Measurements from ENCODE around the gene EXTL1. TPM values are rescaled to one million over a fixed set of nuclear protein-coding genes. Genes with fewer than 3 reads are reported as not detected.

The EXTL1 gene
- polyA plus RNA-seq, 1 donor (not counting 4 experiments of a cell fraction or from before 2014, with no cell fraction given): 0.13 TPM

- FAIRE-seq (peak; percentile 88), DNase-seq (ENCODE audit: low read depth, low spot score) (peak; percentile 93)
- peak within 1 kb of the TSS; percentile 75 for H3K27ac ChIP-seq (ENCODE audit: control insufficient read depth, insufficient read depth, low read length)
These were observed 23.5 kb upstream of the EXTL1 start, which contains the start of gene PAFAH2 for GRCh38 chr1:25997828-25998761. Gene PAFAH2 (minus strand): TSS chr1:25998063. CDS start chr1:25990816, 7,247 bp downstream.

GRCh38 chr1:25999041-25999800 lies 22.4 kb upstream of the EXTL1 start:
- peaks cover 15% of the 10 kb centered on the region for H3K4me1 ChIP-seq (ENCODE audit: control insufficient read depth, extremely low read depth, insufficient read depth, low read length)
- dilution Hi-C loops (cut with MboI; ENCODE audit: extremely low pct_ligation_motif_present, low sequenced_read_pairs): loop anchor here (25.0 kb wide), 1 partner anchor 112 kb away; the partner anchor contains the start of gene PAQR7
- DNase-seq (ENCODE audit: low read depth, low spot score): no peak
- no peaks in the 10 kb centered on the region for H3K27me3 ChIP-seq (ENCODE audit: control insufficient read depth, extremely low read depth, insufficient read depth, low read length)
- no peaks in the 10 kb centered on the region for H4K20me1 ChIP-seq (ENCODE audit: control insufficient read depth, extremely low read depth, insufficient read depth, low read length)
- peaks cover 7% of the 10 kb centered on the region for H3K79me2 ChIP-seq (ENCODE audit: control insufficient read depth, insufficient read depth, low read length)
- H3K27ac ChIP-seq (ENCODE audit: control insufficient read depth, insufficient read depth, low read length): no peak overlapping the region
- FAIRE-seq: no peak
- no peak overlapping the region for H3K4me2 ChIP-seq (ENCODE audit: control insufficient read depth, extremely low read depth, insufficient read depth, low read depth, low read length)
- TF ChIP-seq EZH2 (IDR thresholded peaks at IDR 0.05; ENCODE audit: low read length) (no peak), CTCF (optimal IDR thresholded peaks at IDR 0.05 in 1 of 3, IDR thresholded peaks at IDR 0.05 in 1 of 3, conservative IDR thresholded peaks at IDR 0.05 in 1 of 3; ENCODE audit: extremely low read depth in 1 of 3, insufficient read depth in 2 of 3, low read length in 3 of 3) (no peak)
- H2AFZ ChIP-seq (ENCODE audit: control insufficient read depth, low read length): peak overlapping the region; percentile 98
- H3K36me3 ChIP-seq (ENCODE audit: control insufficient read depth in 2 of 2, extremely low read depth in 1 of 2, insufficient read depth in 2 of 2, low read length in 2 of 2): no peaks in the 10 kb centered on the region
- no peak overlapping the region for H3K4me3 ChIP-seq (ENCODE audit: control insufficient read depth in 2 of 3, extremely low read depth in 1 of 3, insufficient read depth in 2 of 3, low read depth in 1 of 3, low read length in 3 of 3)
- H3K9me1 ChIP-seq (ENCODE audit: control insufficient read depth, extremely low read depth, insufficient read depth, low read length): peaks cover 2% of the 10 kb centered on the region
- H3K9me3 ChIP-seq (ENCODE audit: control insufficient read depth, low read depth, low read length): no peaks in the 10 kb centered on the region
- no peak overlapping the region for H3K9ac ChIP-seq (ENCODE audit: control insufficient read depth, extremely low read depth, insufficient read depth, low read length)

More at GRCh38 chr1:25997828-25998761, 23.5 kb upstream of the EXTL1 start, which contains the start of gene PAFAH2:
- Histone ChIP-seq H2AFZ (ENCODE audit: control insufficient read depth, low read length) (peak within 1 kb of the TSS; percentile 98), H3K4me2 (ENCODE audit: control insufficient read depth, extremely low read depth, insufficient read depth, low read depth, low read length) (peak within 1 kb of the TSS; percentile 88), H3K9me3 (ENCODE audit: control insufficient read depth, low read depth, low read length) (no peaks in the 10 kb centered on the region), H3K9me1 (ENCODE audit: control insufficient read depth, extremely low read depth, insufficient read depth, low read length) (peaks cover 2% of the 10 kb centered on the region), H3K4me3 (ENCODE audit: control insufficient read depth in 2 of 3, extremely low read depth in 1 of 3, insufficient read depth in 2 of 3, low read depth in 1 of 3, low read length in 3 of 3) (peak within 1 kb of the TSS; percentile 65 to 92 (median 90)), H3K9ac (ENCODE audit: control insufficient read depth, extremely low read depth, insufficient read depth, low read length) (peak within 1 kb of the TSS; percentile 81), H4K20me1 (ENCODE audit: control insufficient read depth, extremely low read depth, insufficient read depth, low read length) (no peaks in the 10 kb centered on the region), H3K4me1 (ENCODE audit: control insufficient read depth, extremely low read depth, insufficient read depth, low read length) (peaks cover 15% of the 10 kb centered on the region), H3K27me3 (ENCODE audit: control insufficient read depth, extremely low read depth, insufficient read depth, low read length) (no peaks in the 10 kb centered on the region), H3K36me3 (ENCODE audit: control insufficient read depth in 2 of 2, extremely low read depth in 1 of 2, insufficient read depth in 2 of 2, low read length in 2 of 2) (no peaks in the 10 kb centered on the region), H3K79me2 (ENCODE audit: control insufficient read depth, insufficient read depth, low read length) (peaks cover 7% of the 10 kb centered on the region)
- TF ChIP-seq CTCF (optimal IDR thresholded peaks at IDR 0.05 in 1 of 3, IDR thresholded peaks at IDR 0.05 in 1 of 3, conservative IDR thresholded peaks at IDR 0.05 in 1 of 3; ENCODE audit: extremely low read depth in 1 of 3, insufficient read depth in 2 of 3, low read length in 3 of 3) (peak; percentile 97 to 100 (median 99)), EZH2 (IDR thresholded peaks at IDR 0.05; ENCODE audit: low read length) (no peak)
- dilution Hi-C loops (cut with MboI; ENCODE audit: extremely low pct_ligation_motif_present, low sequenced_read_pairs): loop anchor here (25.0 kb wide), 1 partner anchor 111 kb away; the partner anchor contains the start of gene PAQR7
